Right ventricle myocardium superior (tissue), 1 donor: ENCODE results near the gene APBB2. TPM values are rescaled to one million over a fixed set of nuclear protein-coding genes. Genes with fewer than 3 reads are reported as not detected.

ENCODE experiments used
- ATAC-seq: fragments of 200-7000 bp; cut with Tn5 transposase; one replicate; pipeline ENCODE4 v1.9.1; 2020; ENCODE audit warnings: mild to moderate bottlenecking; ENCODE audit not compliant: poor library complexity
- DNase-seq: peaks from one replicate; pipeline ENCODE4 v3.0.0-alpha.2; 2020
- intact Hi-C: fragments of 100-400 bp; cut with DNase I; formaldehyde crosslinking; loops from one replicate; pipeline ENCODE4 v1.11.2; 2022
- total RNA-seq: library from RNA; stranded (reverse); fragmentation: NEBNext Ultra II Directional; extraction: Animal tissue kit (Norgen Biotek cat#: 25700); gene quantifications from one replicate; pipeline ENCODE4 v1.2.1, GENCODE V29; 2021
- donor health status: DM: no; HTN: yes; CAD: no; lungs with severe emphysema.

APBB2 gene
- total RNA-seq, 1 donor from 2014 or later = 22.5 TPM

- intact Hi-C loops = no loop called here
- ATAC-seq = no peak
- no peak for DNase-seq
Observed at GRCh38 chr4:40848940-40849339, 365.4 kb downstream of the APBB2 start.

- intact Hi-C loops = no loop called here
- DNase-seq (no peak), ATAC-seq (no peak)
Observed at GRCh38 chr4:40848251-40848650, 366.1 kb downstream of the APBB2 start.

GRCh38 chr4:40846532-40846931, 367.8 kb downstream of the APBB2 start:
- intact Hi-C loops = no loop called here
- ATAC-seq (no peak), DNase-seq (no peak)

GRCh38 chr4:40845154-40845835, 369.0 kb downstream of the APBB2 start:
- ATAC-seq = no peak
- intact Hi-C loops = no loop called here
- DNase-seq = no peak

GRCh38 chr4:40844261-40844660, 370.1 kb downstream of the APBB2 start:
- no peak for DNase-seq
- no peak for ATAC-seq

GRCh38 chr4:40843696-40844095, 370.6 kb downstream of the APBB2 start:
- ATAC-seq (peak; percentile 37), DNase-seq (no peak)
- intact Hi-C loops = no loop called here

More at GRCh38 chr4:40844261-40844660, 370.1 kb downstream of the APBB2 start:
- intact Hi-C loops = no loop called here

- DNase-seq (no peak), ATAC-seq (peak; percentile 56)
- intact Hi-C loops = no loop called here
Observed at GRCh38 chr4:40842725-40843423, 371.5 kb downstream of the APBB2 start.

GRCh38 chr4:40842318-40842717, 372.0 kb downstream of the APBB2 start:
- ATAC-seq (peak; percentile 72), DNase-seq (no peak)
- intact Hi-C loops = no loop called here

- ATAC-seq (peak; percentile 62), DNase-seq (peak; percentile 78)
- intact Hi-C loops = no loop called here
Observed at GRCh38 chr4:40840985-40841571, 373.3 kb downstream of the APBB2 start.

GRCh38 chr4:40840255-40840984, 373.9 kb downstream of the APBB2 start:
- no peak for DNase-seq
- ATAC-seq = no peak
- intact Hi-C loops = no loop called here

- intact Hi-C loops = no loop called here
- no peak for ATAC-seq
- DNase-seq = no peak
Observed at GRCh38 chr4:40838742-40839141, 375.6 kb downstream of the APBB2 start.

GRCh38 chr4:40837094-40837870, 377.1 kb downstream of the APBB2 start:
- DNase-seq (peak; percentile 49), ATAC-seq (peak; percentile 56)
- intact Hi-C loops = no loop called here

- intact Hi-C loops = no loop called here
- ATAC-seq (no peak), DNase-seq (no peak)
Observed at GRCh38 chr4:40833212-40833611, 381.1 kb downstream of the APBB2 start.

GRCh38 chr4:40832175-40832574, 382.2 kb downstream of the APBB2 start:
- intact Hi-C loops = no loop called here
- DNase-seq (no peak), ATAC-seq (no peak)

GRCh38 chr4:40831146-40831907, 383.0 kb downstream of the APBB2 start:
- intact Hi-C loops = no loop called here
- ATAC-seq (no peak), DNase-seq (no peak)

- intact Hi-C loops = no loop called here
- no peak for ATAC-seq
- DNase-seq = no peak
Observed at GRCh38 chr4:40829586-40829985, 384.8 kb downstream of the APBB2 start.

GRCh38 chr4:40828661-40829060, 385.7 kb downstream of the APBB2 start:
- intact Hi-C loops = no loop called here
- no peak for ATAC-seq
- no peak for DNase-seq

GRCh38 chr4:40827758-40828157, 386.6 kb downstream of the APBB2 start:
- intact Hi-C loops = no loop called here

More at GRCh38 chr4:40827758-40828157, 386.6 kb downstream of the APBB2 start:
- DNase-seq = no peak
- ATAC-seq = no peak
